ENCODE data around the gene TNFSF4. TPM values are rescaled to one million over a fixed set of nuclear protein-coding genes. Genes with fewer than 3 reads are reported as not detected.

TNFSF4 gene
- total RNA-seq, 1 donor from 2014 or later, result 3.3 TPM

DNA sequence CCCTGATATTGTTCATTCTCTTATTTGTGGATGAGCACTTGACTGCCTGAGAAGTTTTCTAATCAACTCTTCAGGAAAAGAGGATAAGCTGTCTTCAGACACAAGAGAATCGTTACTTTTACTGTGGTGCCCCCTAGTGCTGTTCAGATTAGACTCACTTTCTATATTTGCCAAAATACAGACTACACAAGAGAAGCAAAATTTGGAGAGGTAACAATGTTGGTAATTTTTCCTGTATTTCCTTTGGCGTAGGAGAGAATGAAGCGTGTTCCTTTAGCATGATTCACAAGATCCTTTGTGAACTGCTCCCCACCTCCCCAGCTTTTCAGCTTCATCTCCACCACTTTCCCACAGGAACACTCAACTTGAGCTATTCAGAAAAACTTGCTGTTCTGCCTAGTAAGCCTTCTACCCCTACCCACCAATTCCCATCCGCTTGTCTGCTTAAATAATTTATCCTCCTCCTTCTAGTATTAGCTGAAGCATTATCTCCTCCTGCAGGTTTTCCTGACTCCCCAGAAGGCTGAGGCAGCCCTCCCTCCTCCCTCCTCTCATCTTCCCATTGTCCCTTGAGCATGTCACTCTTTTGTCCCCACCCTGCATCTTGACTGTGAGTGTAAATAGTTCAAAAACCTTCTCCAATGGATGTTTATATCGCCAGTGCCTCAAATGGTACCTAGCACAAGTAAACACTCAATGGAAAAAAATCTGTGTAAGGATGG lies 4.5 kb downstream of the TNFSF4 start:
- Histone ChIP-seq H4K20me1 (ENCODE audit: insufficient read depth, low read length) (no peaks in the 10 kb centered on the region), H3K27me3 (ENCODE audit: insufficient read depth, low read length) (no peaks in the 10 kb centered on the region), H3K27ac (ENCODE audit: low read depth, low read length) (peak overlapping the region; percentile 76), H3K79me2 (ENCODE audit: insufficient read depth, low read length) (no peaks in the 10 kb centered on the region), H3K9me3 (ENCODE audit: insufficient read depth, low read depth, low read length) (no peaks in the 10 kb centered on the region), H3K4me1 (ENCODE audit: insufficient read depth, low read length) (peaks cover 22% of the 10 kb centered on the region), H2AFZ (ENCODE audit: low read depth, low read length) (no peak overlapping the region), H3K4me2 (ENCODE audit: low read length) (peak overlapping the region; percentile 54), H3K9ac (ENCODE audit: low read length) (peak overlapping the region; percentile 67), H3K4me3 (ENCODE audit: insufficient read depth, low read depth, low read length) (no peak overlapping the region), H3K36me3 (ENCODE audit: insufficient read depth, low read length) (no peaks in the 10 kb centered on the region)
- Mint-ChIP-seq H3K4me1 (ENCODE audit: low read depth, unreplicated experiment) (peaks cover 39% of the 10 kb centered on the region), H3K9me3 (ENCODE audit: unreplicated experiment) (no peaks in the 10 kb centered on the region), H3K36me3 (ENCODE audit: low read depth, unreplicated experiment) (no peaks in the 10 kb centered on the region), H3K4me3 (ENCODE audit: unreplicated experiment) (no peak overlapping the region), H3K27ac (ENCODE audit: unreplicated experiment) (no peak overlapping the region), H3K27me3 (ENCODE audit: low read depth, unreplicated experiment) (no peaks in the 10 kb centered on the region)
- FAIRE-seq, result peak; percentile 54
- TF ChIP-seq EZH2 (IDR thresholded peaks at IDR 0.05; ENCODE audit: insufficient read depth, low read length), result no peak
- TF ChIP-seq, protein P1, sequence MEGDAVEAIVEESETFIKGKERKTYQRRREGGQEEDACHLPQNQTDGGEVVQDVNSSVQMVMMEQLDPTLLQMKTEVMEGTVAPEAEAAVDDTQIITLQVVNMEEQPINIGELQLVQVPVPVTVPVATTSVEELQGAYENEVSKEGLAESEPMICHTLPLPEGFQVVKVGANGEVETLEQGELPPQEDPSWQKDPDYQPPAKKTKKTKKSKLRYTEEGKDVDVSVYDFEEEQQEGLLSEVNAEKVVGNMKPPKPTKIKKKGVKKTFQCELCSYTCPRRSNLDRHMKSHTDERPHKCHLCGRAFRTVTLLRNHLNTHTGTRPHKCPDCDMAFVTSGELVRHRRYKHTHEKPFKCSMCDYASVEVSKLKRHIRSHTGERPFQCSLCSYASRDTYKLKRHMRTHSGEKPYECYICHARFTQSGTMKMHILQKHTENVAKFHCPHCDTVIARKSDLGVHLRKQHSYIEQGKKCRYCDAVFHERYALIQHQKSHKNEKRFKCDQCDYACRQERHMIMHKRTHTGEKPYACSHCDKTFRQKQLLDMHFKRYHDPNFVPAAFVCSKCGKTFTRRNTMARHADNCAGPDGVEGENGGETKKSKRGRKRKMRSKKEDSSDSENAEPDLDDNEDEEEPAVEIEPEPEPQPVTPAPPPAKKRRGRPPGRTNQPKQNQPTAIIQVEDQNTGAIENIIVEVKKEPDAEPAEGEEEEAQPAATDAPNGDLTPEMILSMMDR (IDR thresholded peaks at IDR 0.05; ENCODE audit: insufficient read depth, low read depth, low read length), result peak; percentile 75
- DNase-seq (ENCODE audit: low read depth), result peak; percentile 98

DNA sequence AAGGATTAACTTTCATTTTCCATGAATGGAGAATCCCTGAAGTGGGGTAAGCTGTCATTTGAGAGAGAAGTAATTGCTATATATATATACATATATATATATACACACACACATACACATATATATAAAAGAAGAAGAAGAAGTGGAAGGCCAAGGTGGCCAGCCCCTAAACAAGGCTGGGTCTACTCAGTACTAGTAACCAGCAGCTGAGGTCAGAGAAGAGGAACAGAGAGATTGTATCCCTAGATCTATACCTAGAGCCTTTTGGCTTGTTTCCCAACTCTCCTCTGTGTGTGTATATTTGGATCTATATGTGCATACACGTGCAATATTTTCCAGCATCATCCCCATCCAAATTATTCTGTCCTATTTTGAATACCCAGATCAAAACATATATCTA lies 5.2 kb downstream of the TNFSF4 start:
- H3K4me1 Mint-ChIP-seq (ENCODE audit: low read depth, unreplicated experiment), result peaks cover 32% of the 10 kb centered on the region
- no peak overlapping the region for H3K4me3 ChIP-seq (ENCODE audit: insufficient read depth, low read depth, low read length)

More for the DNA sequence above, 5.2 kb downstream of the TNFSF4 start:
- Histone ChIP-seq H3K9me3 (ENCODE audit: insufficient read depth, low read depth, low read length) (no peaks in the 10 kb centered on the region), H3K27me3 (ENCODE audit: insufficient read depth, low read length) (no peaks in the 10 kb centered on the region), H2AFZ (ENCODE audit: low read depth, low read length) (no peak overlapping the region), H4K20me1 (ENCODE audit: insufficient read depth, low read length) (no peaks in the 10 kb centered on the region), H3K79me2 (ENCODE audit: insufficient read depth, low read length) (no peaks in the 10 kb centered on the region), H3K27ac (ENCODE audit: low read depth, low read length) (no peak overlapping the region), H3K9ac (ENCODE audit: low read length) (no peak overlapping the region), H3K36me3 (ENCODE audit: insufficient read depth, low read length) (no peaks in the 10 kb centered on the region), H3K4me1 (ENCODE audit: insufficient read depth, low read length) (peaks cover 16% of the 10 kb centered on the region), H3K4me2 (ENCODE audit: low read length) (peak overlapping the region; percentile 5)
- no peak for DNase-seq (ENCODE audit: low read depth)
- no peaks in the 10 kb centered on the region for H3K9me3 Mint-ChIP-seq (ENCODE audit: unreplicated experiment)
- H3K4me3 Mint-ChIP-seq (ENCODE audit: unreplicated experiment), result no peak overlapping the region
- no peak overlapping the region for H3K27ac Mint-ChIP-seq (ENCODE audit: unreplicated experiment)
- H3K36me3 Mint-ChIP-seq (ENCODE audit: low read depth, unreplicated experiment), result no peaks in the 10 kb centered on the region
- H3K27me3 Mint-ChIP-seq (ENCODE audit: low read depth, unreplicated experiment), result no peaks in the 10 kb centered on the region
- TF ChIP-seq, protein P1 (IDR thresholded peaks at IDR 0.05; ENCODE audit: insufficient read depth, low read depth, low read length), result no peak
- no peak for TF ChIP-seq EZH2 (IDR thresholded peaks at IDR 0.05; ENCODE audit: insufficient read depth, low read length)
- no peak for FAIRE-seq
